Measurements from ENCODE around the gene LCOR. TPM values are rescaled to one million over a fixed set of nuclear protein-coding genes. Genes with fewer than 3 reads are reported as not detected.
A peak's percentile ranks its signal among the peaks of the same experiment; 100 is the strongest.

The LCOR gene
- total and polyA plus RNA-seq, 2 experiments from 2014 or later = 9.1 to 14.8 TPM

- Histone ChIP-seq H3K4me3 (no peak overlapping the region), H3K4me1 (ENCODE audit: insufficient read depth) (peaks cover 25% of the 10 kb centered on the region), H3K36me3 (ENCODE audit: low read depth) (no peaks in the 10 kb centered on the region), H3K9me3 (ENCODE audit: low read depth) (no peaks in the 10 kb centered on the region), H3K9ac (no peak overlapping the region), H3K79me2 (ENCODE audit: insufficient read depth) (peaks cover 28% of the 10 kb centered on the region), H3K4me2 (ENCODE audit: unreplicated experiment) (no peak overlapping the region), H3K9me2 (ENCODE audit: insufficient read depth) (no peaks in the 10 kb centered on the region), H3K27ac (no peak overlapping the region), H2AFZ (peak overlapping the region; percentile 91), H4K20me1 (ENCODE audit: insufficient read depth) (0 out of 2 replicates have a peak, but pooled peaks cover 3% of the 10 kb centered on the region), H3K27me3 (replicated peaks; ENCODE audit: insufficient read depth) (no peaks in the 10 kb centered on the region), H3F3A (ENCODE audit: insufficient read depth) (peaks cover 20% of the 10 kb centered on the region)
- TF ChIP-seq EZH2phosphoT487 (IDR thresholded peaks at IDR 0.05; ENCODE audit: insufficient read depth, low read depth) (no peak), EZH2 (IDR thresholded peaks at IDR 0.05; ENCODE audit: insufficient read depth, poor library complexity, severe bottlenecking) (no peak)
- peak; percentile 65 for DNase-seq
- WGBS, 2 experiments (ENCODE audit: low coverage in 1 of 2, low lambda C conversion rate in 2 of 2, missing lambda C conversion rate in 2 of 2) = 35 to 37% methylated on average over 17 of the region's 17 CpGs
- in situ Hi-C loops (cut with MboI) = no loop called here
These were observed 1.4 kb upstream of the LCOR start for GRCh38 chr10:96830511-96831199.

- peaks cover 35% of the 10 kb centered on the region for H3K79me2 ChIP-seq (ENCODE audit: insufficient read depth)
- H3K27ac ChIP-seq = peak overlapping the region; percentile 81
- peak; percentile 27 for DNase-seq
- in situ Hi-C loops (cut with MboI) = no loop called here
- peaks cover 8% of the 10 kb centered on the region; the same call in 1 of the 2 replicates for H4K20me1 ChIP-seq (ENCODE audit: insufficient read depth)
- peak overlapping the region; percentile 78 for H3K4me3 ChIP-seq
- H3F3A ChIP-seq (ENCODE audit: insufficient read depth) = peaks cover 21% of the 10 kb centered on the region
- peak overlapping the region; percentile 91 for H2AFZ ChIP-seq
- peak overlapping the region; percentile 91 for H3K4me2 ChIP-seq (ENCODE audit: unreplicated experiment)
- H3K4me1 ChIP-seq (ENCODE audit: insufficient read depth) = peaks cover 32% of the 10 kb centered on the region
- TF ChIP-seq EZH2phosphoT487 (IDR thresholded peaks at IDR 0.05; ENCODE audit: insufficient read depth, low read depth) = no peak
- no peak for TF ChIP-seq EZH2 (IDR thresholded peaks at IDR 0.05; ENCODE audit: insufficient read depth, poor library complexity, severe bottlenecking)
- 20 to 21% methylated on average over 14 of the region's 14 CpGs for WGBS, 2 experiments (ENCODE audit: low coverage in 1 of 2, low lambda C conversion rate in 2 of 2, missing lambda C conversion rate in 2 of 2)
- H3K9ac ChIP-seq = peak overlapping the region; percentile 75
- H3K9me3 ChIP-seq (ENCODE audit: low read depth) = no peaks in the 10 kb centered on the region
- no peaks in the 10 kb centered on the region for H3K9me2 ChIP-seq (ENCODE audit: insufficient read depth)
- no peaks in the 10 kb centered on the region for H3K27me3 ChIP-seq (replicated peaks; ENCODE audit: insufficient read depth)
- no peaks in the 10 kb centered on the region for H3K36me3 ChIP-seq (ENCODE audit: low read depth)
These were observed 765 bp upstream of the LCOR start for GRCh38 chr10:96831200-96831866.

- in situ Hi-C loops (cut with MboI) = no loop called here
- Histone ChIP-seq H4K20me1 (ENCODE audit: insufficient read depth) (peaks cover 12% of the 10 kb centered on the region; the same call in 1 of the 2 replicates), H3K9ac (peak overlapping the region; percentile 87), H3F3A (ENCODE audit: insufficient read depth) (peaks cover 25% of the 10 kb centered on the region), H3K79me2 (ENCODE audit: insufficient read depth) (peaks cover 50% of the 10 kb centered on the region), H3K9me3 (ENCODE audit: low read depth) (no peaks in the 10 kb centered on the region), H3K36me3 (ENCODE audit: low read depth) (no peaks in the 10 kb centered on the region), H3K27ac (peak overlapping the region; percentile 81), H3K9me2 (ENCODE audit: insufficient read depth) (no peaks in the 10 kb centered on the region), H3K27me3 (replicated peaks; ENCODE audit: insufficient read depth) (no peaks in the 10 kb centered on the region), H2AFZ (peak overlapping the region; percentile 72), H3K4me2 (ENCODE audit: unreplicated experiment) (peak overlapping the region; percentile 90), H3K4me3 (peak overlapping the region; percentile 89), H3K4me1 (ENCODE audit: insufficient read depth) (peaks cover 35% of the 10 kb centered on the region)
- 0 to 1% methylated on average over 21 to 46 of the region's 72 CpGs for WGBS, 2 experiments (ENCODE audit: low coverage in 1 of 2, low lambda C conversion rate in 2 of 2, missing lambda C conversion rate in 2 of 2)
- DNase-seq = peak; percentile 92
- no peak for TF ChIP-seq EZH2phosphoT487 (IDR thresholded peaks at IDR 0.05; ENCODE audit: insufficient read depth, low read depth)
- TF ChIP-seq EZH2 (IDR thresholded peaks at IDR 0.05; ENCODE audit: insufficient read depth, poor library complexity, severe bottlenecking) = no peak
These were observed 672 bp downstream of the LCOR start for GRCh38 chr10:96832721-96833219.

- no peaks in the 10 kb centered on the region for H3K9me2 ChIP-seq (ENCODE audit: insufficient read depth)
- no peak for TF ChIP-seq EZH2 (IDR thresholded peaks at IDR 0.05; ENCODE audit: insufficient read depth, poor library complexity, severe bottlenecking)
- TF ChIP-seq EZH2phosphoT487 (IDR thresholded peaks at IDR 0.05; ENCODE audit: insufficient read depth, low read depth) = no peak
- H4K20me1 ChIP-seq (ENCODE audit: insufficient read depth) = peaks cover 19% of the 10 kb centered on the region; the same call in 1 of the 2 replicates
- peak overlapping the region; percentile 90 for H3K4me2 ChIP-seq (ENCODE audit: unreplicated experiment)
- no peaks in the 10 kb centered on the region for H3K9me3 ChIP-seq (ENCODE audit: low read depth)
- no peaks in the 10 kb centered on the region for H3K27me3 ChIP-seq (replicated peaks; ENCODE audit: insufficient read depth)
- peak overlapping the region; percentile 72 for H2AFZ ChIP-seq
- in situ Hi-C loops (cut with MboI) = no loop called here
- H3K9ac ChIP-seq = peak overlapping the region; percentile 87
- 1% methylated on average over 23 to 38 of the region's 46 CpGs for WGBS, 2 experiments (ENCODE audit: low coverage in 1 of 2, low lambda C conversion rate in 2 of 2, missing lambda C conversion rate in 2 of 2)
- H3K36me3 ChIP-seq (ENCODE audit: low read depth) = no peaks in the 10 kb centered on the region
- peaks cover 56% of the 10 kb centered on the region for H3K79me2 ChIP-seq (ENCODE audit: insufficient read depth)
- H3F3A ChIP-seq (ENCODE audit: insufficient read depth) = peaks cover 25% of the 10 kb centered on the region
- H3K4me3 ChIP-seq = peak overlapping the region; percentile 89
- peak; percentile 56 for DNase-seq
- peak overlapping the region; percentile 81 for H3K27ac ChIP-seq
- H3K4me1 ChIP-seq (ENCODE audit: insufficient read depth) = peaks cover 35% of the 10 kb centered on the region
These were observed 1.3 kb downstream of the LCOR start for GRCh38 chr10:96833220-96834001.

Measured in GM23248 (cell line).